ENCODE data around the gene LRP4. TPM values are rescaled to one million over a fixed set of nuclear protein-coding genes. Genes with fewer than 3 reads are reported as not detected.
"Not testable (repeated sequence)": the region's sequence is repeated elsewhere in the genome, so short reads cannot be mapped to it uniquely, and the experiment has no call there.

Gene LRP4
- total RNA-seq = not detected

DNA sequence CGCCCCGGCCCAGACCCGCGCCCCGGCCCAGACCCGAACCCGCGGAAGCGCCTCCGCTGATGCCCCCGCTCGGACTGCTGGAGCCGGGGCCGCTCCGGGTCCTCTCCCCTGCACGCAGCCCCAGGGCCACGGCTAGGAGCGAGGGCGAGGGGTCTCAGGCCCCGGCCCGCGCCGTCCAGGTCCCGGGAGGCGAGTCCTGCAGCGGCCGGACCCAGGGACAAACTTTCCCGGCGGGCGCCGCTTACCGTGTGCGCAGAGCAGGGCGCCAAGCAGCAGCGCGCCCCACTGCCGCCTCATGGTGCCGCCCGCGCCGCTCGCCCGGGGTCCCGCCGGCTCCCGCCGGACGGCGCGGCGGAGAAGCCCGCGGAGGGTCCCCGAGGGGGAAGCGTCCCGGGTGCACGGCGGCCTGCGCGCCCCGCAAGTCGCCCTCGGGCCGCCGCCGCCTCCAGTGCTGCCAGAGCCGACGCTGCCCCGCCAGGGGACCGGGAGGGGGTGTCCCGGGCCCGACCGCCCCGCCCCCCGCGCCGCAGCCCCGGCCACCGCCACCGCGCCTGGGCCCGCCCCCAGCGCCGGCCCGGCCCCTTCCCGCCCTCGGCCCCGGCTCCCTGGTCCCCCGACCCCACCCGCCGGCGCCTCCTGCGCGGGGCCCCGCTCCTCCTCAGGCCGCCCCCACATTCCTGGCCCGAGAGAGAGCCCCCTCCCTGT lies at the start of gene LRP4:
Gene LRP4 (minus strand): TSS at position 468 of the 705 bp plus-strand sequence. CDS start 171 bp downstream, at position 297.
- no peak for DNase-seq

GRCh38 chr11:46967962-46968361 lies 49.6 kb upstream of the LRP4 start:
- no peak for DNase-seq

GRCh38 chr11:46966773-46967172 lies 48.4 kb upstream of the LRP4 start:
- DNase-seq = no peak

GRCh38 chr11:46963844-46964243 lies 45.5 kb upstream of the LRP4 start:
- DNase-seq = no peak

- DNase-seq = not testable (repeated sequence)
Observed at GRCh38 chr11:46961886-46962285, 43.5 kb upstream of the LRP4 start.

DNA sequence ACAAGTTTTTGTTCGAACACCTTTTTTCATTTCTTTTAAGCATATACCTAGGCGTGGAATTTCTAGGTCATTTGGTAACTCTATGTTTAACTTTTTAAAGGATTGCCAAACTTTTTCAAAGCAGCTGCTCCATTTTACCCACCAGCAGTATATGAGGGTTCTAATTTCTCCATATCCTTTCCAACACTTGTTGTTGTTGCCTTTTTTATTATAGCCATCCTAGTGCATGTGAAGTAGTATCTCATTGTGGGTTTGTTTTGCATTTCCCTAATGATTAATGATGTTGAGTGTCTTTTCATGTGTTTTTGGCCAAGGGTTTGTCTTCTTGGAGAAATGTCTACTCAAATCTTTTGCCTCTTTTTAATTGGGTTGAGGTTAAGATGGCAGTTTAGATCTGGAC lies 42.7 kb upstream of the LRP4 start:
- no peak for DNase-seq

DNA sequence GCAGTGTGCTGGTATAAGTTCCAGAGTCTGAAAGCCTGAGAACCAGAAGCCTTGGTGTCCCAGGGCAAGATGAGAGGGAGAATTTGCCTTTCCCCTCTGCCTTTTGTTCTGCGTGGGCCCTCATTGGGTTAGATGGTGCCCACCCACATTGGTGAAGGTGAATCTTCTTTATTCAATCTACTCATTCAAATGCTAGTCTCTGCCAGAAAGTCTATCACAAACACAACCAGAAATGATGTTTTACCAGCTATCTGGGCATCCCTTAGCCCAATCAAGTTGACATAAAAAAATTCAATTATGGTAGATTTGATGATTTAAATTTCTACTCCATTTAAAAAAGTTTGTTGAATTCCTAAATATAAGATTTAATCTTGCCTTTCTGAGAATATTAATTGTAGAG lies 40.4 kb upstream of the LRP4 start:
- DNase-seq = no peak

GRCh38 chr11:46953093-46953492 lies 34.7 kb upstream of the LRP4 start:
- DNase-seq = no peak

DNA sequence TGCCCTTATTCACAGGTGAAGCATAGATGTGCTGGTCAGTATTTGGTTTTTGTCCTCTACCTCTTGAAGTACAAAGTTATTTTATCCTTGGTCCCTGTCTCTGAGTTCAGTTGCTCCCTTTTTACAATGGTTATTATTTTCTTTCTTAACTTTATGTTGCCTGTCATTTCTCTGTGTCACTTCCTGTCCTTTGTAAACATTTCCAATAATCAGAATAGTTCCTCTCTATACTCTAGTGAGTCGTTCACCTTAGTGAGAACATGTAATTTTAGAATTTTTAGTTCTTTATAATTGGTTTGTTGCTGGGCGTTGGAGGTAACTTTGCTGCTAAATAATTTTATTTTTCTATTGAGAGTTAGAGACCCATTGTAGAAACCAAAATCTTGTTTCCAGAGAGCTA lies 34.2 kb upstream of the LRP4 start:
- no peak for DNase-seq

DNA sequence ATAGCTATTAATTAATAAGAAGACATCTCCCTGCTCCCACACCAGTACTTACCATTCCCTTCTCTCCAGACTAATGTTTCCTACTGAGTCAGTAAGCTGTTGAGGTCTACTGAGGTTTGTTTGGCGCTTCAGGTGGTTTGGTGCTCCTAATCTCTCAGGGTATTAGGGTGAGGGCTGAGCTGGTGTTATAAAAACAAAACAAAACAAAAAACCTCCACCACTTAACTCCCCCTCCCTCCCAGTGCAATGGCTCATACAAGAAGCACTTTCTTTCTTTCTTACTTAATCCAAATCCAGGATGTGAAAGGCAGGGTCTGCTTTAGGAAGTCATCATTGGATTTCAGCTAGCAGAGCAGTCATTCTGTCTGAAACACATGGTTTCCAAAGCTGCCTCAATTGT lies 33.5 kb upstream of the LRP4 start:
- DNase-seq = no peak

DNA sequence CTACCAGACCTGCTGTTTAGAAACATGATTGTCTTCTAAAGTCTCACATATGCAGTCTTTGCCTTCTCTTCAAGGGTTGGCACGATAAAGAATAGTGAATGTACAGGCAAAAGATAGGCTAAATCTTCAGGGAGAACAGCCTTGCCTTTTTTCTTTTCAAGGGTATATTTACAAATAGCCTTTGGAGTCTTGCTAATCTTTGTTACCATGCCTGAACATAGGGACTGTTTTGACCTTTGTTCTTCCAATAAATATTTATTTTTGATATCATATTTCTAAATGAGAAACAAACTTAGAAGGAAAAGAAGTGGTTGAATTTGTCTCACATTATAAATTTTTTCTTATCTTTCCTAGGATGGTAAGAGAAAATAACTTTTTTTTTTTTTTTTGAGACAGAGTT lies 30.9 kb upstream of the LRP4 start:
- no peak for DNase-seq

GRCh38 chr11:46948378-46949131 lies 30.2 kb upstream of the LRP4 start:
- no peak for DNase-seq

- DNase-seq = no peak
Observed at GRCh38 chr11:46947399-46948077, 29.2 kb upstream of the LRP4 start.

DNA sequence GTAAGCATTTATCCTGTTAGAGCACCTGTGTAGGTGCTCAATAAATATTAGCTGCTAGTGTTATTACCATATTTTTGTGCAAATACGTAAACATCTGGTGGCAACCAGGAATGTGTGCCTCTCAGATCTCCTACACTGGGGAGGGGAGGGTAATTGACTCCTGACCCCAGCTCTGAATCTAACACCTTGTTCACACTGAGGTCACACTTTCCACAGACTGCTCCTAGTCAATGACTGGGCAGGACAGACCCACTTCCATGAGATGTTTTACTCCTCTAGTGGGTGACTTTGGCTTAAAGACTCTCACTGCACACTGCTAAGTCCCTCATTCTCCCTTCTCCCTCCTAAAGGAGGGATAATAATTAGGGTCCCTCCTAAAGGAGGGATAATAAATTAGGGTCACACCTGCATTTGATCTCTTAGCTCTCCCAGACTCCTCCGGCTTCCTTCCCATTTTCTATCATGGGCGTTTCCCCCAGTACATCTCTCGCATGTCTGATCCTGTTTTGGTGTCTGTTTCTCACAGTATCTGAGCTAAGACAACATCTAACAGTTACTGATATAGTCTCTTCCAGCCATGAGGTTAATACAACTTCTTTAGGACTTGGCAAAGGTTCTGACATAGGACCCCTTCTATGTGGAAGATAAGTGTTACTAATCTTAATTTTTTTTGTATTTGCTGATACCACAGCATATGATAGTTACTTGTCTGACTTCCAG lies 26.2 kb upstream of the LRP4 start:
- DNase-seq = no peak

DNA sequence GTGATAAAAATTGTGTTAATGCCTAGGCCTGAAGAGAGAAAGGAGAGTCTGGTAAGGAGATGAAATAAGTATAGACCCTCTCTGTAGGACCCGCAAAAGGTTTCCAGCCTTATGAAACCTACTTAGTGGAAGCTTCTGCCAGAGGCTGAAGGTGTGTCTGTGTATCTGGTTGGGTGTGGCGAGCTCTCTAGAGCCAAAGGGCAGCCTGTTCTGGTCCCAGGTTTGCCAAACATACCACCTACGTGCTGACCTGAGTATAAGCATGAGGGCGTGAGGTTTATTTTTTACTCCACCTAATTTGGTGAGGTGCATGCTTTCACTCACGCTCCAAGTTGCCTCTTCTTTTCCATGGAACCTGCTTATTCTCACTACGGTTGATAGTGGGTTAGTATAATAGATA lies 23.8 kb upstream of the LRP4 start:
- DNase-seq = no peak

DNA sequence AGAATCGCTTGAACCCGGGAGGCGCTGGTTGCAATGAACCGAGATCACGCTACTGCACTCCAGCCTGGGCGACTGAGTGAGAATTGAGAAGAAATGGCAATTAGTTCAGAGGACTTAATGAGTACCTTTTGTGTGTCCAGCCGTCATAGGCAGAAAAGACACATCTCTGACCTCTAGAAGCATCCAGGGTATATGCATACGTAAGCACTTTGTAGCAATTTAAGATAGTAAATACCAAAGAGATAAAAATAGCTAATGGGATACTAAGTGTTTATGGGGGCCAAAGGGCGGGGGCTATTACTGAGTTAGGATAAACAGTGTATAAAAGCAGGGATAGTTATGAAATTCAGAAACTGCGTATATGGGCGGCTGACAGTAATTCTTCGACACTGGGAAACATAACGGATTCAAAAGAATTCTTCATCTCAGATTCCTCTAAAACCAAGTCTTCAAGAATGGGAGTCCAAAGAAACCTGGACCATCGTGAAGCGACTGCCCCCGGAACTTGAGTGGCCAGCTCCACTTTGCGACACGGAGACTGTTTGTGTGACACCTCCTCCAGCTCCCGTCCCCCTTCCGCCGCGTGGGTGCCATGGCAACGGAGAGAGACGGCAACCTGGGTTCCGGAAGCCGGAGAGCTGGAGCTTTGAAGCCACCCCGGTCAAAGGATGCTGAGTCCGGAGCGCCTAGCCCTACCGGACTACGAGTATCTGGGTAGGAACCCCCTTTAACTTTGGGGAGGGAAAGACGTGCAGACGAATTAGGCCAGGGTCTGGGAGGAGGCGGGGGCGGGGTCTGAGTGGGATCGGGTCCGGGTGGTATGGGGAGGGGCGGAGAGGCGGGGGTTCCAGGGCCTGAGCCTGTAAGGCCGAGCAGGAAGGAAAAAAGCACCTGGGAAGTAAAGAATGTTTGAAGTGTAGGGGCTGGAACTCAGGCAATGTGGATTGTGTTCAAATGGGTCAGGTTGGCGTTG lies 18.1 kb upstream of the LRP4 start, which contains the start of gene CSTPP1:
Gene CSTPP1 (plus strand): TSS at position 624 of the 973 bp plus-strand sequence. CDS start 45 bp downstream, at position 669.
- DNase-seq = peak; percentile 89

DNA sequence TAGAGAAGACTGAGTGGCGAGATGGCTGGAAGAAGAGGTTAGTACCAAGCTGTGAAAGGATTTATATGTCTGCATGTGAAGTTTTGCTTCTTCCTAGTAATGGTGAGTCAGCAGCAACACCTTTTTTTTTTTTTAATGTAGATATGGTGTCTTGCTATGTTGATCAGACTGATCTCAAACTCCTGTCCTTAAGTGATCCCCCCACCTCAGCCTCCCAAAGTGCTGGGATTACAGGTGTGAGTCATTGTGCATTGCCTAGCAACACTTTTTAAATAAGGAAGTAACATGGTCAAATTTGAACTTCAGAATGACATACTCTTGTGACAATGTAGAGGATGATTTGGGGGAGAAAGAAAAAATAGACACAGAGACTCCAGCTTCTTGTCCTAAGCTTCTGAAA lies 11.7 kb upstream of the LRP4 start:
- DNase-seq = no peak

DNA sequence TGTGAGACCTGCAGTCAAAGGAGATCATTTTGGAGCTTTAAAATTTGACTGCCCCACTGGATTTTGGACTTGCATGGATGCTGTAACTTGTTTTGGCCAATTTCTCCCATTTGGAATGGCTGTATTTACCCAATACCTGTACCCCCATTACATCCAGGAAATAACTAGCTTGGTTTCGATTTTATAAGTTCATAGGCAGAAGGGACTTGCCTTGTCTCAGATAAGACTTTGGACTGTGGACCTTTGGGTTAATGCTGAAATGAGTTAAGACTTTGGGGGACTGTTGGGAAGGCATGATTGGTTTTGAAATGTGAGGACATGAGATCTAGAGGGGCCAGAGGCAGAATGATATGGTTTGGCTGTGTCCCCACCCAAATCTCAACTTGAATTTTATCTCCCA lies 10.4 kb upstream of the LRP4 start:
- DNase-seq = not testable (repeated sequence)

DNA sequence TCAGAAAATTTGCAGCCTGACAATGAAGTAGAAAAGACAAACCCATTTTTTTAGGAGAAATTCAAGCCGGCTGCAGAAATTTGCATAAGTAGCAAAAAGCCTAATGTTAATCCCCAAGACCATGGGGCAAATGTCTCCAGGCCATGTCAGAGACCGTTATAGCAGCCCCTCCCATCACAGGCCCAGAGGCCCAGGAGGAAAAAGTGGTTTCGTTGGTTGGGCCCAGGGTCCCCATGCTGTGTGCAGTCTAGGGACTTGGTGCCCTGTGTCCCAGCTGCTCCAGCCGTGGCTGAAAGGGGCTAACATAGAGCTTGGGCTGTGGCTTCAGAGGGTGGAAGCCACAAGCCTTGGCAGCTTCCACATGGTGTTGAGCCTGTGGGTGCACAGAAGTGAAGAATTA lies 9.6 kb upstream of the LRP4 start:
- not testable (repeated sequence) for DNase-seq

DNA sequence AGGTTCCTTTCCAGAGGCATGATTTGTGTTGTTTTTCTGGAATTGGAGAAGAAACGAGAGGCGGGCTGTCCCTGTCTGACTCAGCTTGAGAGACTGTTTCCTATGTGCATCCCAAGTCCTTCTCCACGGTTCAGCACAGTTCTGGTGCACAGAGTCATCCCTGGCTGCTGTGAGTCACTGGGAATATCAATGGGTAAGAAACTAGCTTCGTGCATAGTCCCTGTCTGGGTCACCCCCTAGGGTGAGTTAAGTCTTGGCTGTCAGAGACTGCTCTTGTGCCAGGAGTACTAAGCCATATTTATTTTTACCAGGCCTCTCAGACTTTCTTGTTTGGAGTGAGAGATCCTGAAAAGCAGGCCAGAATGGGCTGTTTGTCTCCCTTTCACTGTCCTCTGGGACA lies 2.4 kb upstream of the LRP4 start:
- DNase-seq = no peak

DNA sequence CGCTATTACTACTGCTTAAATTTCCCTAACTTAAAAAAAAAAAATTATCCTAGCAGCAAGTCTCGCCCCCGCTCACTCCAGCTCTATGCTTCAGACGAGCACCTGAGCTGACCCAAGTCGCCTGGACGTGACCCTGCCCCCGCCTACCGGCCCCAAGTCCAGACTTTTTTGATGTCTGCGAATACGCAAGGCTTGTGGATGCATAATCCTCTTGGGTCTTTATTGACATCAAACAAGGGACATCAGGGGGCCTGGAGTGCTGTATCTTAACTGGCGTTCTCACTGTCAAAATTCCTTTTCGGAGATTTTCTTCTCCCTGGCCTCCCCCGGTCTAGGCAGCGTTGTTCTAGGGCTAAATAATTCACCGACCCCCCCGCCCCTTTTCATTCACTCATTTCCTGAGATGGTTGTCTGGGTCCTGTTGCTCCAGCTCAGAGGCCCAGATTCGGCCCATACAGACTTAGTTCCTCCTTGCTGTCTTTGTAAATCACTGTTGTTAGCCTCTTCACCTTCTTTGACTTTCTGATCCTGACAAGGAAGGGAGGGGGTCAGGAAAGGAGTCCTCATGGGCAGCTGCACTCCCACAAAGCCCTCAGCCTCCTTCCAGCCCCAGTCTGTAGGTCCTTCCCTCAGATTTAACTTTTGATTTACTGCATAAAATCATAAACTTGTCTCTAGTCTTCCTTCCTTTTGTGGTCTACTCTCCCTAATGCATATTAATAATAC lies 601 bp upstream of the LRP4 start:
- DNase-seq = no peak
